ENCODE measurements around the gene LRRC23.
"Not testable (repeated sequence)": the region's sequence is repeated elsewhere in the genome, so short reads cannot be mapped to it uniquely, and the experiment has no call there.

LRRC23 gene

DNA sequence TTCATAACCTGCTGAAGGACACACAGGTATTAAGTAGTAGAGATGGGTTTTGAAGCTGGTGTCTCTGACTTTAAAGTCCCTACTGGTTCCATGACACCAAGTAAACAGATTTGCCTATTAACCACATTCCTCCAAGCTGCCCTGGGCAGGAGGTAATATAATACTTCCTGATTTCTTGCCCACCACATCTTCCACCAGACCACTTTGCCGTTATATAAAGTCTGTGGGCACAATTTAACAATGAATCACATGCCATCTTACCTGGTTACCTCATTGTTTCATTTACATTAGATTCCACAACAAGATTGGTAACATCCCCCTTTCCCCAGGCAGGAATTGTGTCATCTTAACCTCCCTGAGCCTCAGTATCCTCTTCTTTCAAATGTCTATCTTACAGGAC, 900 bp upstream of the LRRC23 start:
- DNase-seq, result no peak

GRCh38 chr12:6905414-6906040, 905 bp downstream of the LRRC23 start:
- DNase-seq, result no peak

- DNase-seq, result not testable (repeated sequence)
Measured at GRCh38 chr12:6908141-6908540, 3.5 kb downstream of the LRRC23 start.

DNA sequence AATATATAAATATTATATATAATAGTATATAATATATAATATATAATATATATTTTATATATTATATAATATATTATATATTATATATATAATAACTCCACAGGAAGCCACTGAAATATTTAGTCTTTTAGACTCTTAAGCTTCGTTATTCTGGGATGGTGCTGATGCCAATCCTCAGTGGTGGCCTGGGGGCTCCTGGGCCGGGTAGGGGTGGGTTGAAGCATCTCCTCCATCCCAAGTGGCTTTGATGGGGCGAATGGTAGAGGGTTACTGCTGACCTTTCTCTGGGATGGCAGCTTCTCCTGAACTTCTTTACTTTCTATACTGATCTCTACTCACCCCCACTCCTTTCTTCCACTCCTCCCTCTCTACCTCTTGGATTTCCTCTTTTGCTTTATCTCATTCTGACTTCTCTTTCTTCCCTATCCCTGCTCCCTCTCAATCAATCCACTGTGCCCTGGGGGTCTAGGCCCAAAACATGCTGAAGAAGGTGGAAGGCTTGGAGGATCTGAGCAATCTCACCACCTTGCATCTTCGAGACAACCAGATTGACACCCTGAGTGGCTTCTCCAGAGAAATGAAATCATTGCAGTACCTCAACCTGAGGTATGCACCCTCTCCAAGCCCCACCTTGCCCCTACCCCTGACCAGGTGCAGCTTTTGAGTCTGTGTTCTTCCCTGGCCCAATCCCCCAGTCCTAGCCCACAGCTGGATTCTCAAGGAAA, 5.0 kb downstream of the LRRC23 start:
- DNase-seq, result no peak

DNA sequence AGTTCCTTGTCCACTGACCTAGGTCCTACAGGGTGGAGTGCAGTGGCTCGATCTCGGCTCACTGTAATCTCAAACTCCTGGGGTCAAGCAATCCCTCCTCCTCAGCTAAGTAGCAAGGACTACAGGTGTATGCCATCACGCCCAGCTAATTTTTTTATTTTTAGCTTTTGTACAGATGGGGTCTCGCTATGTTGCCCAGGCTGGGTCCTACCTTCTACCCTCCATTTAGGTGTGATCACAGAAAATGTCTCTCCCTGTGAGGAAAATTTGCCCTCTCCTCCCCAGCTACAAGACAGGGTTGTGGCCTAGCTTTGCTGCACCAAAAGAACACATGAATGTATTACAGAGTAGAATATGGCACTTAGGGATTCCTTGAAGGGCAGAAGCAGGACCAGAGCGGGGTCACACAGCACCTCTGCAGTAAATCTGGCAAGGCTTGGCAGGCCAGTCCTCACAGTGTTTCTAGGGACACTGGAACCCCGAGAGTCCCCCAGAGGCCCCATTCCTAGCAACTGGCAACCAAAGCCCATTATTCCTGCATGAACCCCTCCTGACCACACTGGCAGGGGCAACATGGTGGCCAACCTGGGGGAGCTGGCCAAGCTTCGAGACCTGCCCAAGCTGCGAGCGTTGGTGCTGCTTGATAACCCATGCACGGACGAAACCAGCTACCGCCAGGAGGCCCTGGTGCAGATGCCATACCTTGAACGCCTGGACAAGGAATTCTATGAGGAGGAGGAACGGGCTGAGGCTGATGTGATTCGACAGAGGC, 7.7 kb downstream of the LRRC23 start:
- no peak for DNase-seq

DNA sequence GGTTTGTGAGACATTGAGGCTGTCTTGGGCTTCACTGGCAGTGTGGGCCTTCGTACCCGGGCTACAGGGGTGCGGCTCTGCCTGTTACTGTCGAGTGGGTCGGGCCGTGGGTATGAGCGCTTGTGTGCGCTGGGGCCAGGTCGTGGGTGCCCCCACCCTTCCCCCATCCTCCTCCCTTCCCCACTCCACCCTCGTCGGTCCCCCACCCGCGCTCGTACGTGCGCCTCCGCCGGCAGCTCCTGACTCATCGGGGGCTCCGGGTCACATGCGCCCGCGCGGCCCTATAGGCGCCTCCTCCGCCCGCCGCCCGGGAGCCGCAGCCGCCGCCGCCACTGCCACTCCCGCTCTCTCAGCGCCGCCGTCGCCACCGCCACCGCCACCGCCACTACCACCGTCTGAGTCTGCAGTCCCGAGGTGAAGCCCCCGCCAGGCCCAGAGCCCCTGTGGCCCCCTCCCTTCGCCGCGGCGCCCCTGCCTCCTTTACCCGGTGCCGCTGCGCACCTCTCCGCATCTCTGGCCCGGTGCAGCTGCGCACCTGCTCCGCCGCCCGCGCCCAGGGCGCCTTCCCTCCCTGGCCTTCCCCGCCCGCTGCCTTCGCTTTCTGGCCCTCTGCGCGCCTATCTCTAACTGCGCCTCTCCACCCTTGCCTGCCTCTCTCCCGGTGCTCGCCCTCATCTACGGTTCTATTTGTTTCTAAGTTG, 9.8 kb downstream of the LRRC23 start, which contains the start of gene ENO2:
Gene ENO2 (plus strand): TSS at position 335 of the 701 bp plus-strand sequence. CDS start 1,253 bp downstream, outside the sequence.
- DNase-seq, result peak; percentile 81

DNA sequence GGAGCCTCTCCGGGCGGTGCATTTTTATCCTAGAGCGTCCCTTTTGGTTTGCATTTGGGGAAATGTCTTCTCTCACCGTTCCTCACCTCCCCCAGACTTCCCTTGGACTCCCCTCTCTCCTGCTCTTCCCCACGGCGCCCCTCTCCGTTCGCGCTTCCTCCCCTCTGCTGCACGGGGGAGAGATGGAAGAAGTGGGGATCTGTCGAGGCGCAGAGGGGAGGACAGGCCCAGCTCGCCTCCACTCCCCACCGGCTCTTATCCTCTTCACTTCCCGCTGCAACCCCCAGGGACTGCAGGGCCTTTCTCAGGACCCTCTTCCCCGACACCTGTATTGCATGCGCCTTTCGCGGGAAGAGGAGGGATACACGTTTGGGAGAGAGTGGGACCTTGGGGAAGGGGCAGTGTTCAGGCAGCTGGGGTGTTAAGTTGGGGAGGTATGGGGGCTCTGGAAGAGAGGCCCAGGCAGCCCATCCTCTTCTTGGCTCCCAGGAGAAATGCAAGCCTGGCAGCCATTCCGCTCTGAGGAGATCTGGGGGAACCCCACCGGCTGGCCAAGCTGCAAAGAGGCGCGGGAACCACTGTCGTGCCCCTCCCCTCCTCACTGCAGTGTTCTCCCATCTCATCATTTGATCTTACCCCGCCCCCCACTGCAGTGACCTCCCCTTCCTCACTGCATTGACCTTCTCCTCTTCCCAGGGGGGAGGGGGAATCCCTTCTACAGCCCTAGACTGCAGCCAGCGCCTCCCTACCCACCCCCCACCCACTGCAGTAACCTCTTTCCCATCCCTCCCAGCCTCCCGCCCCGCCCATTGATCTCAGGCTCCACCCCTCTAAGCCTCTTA, 10.5 kb downstream of the LRRC23 start:
- no peak for DNase-seq

GRCh38 chr12:6915789-6916285, 11.2 kb downstream of the LRRC23 start:
- DNase-seq, result no peak

- no peak for DNase-seq
Measured at GRCh38 chr12:6916426-6917200, 12.0 kb downstream of the LRRC23 start.

- DNase-seq, result no peak
Measured at GRCh38 chr12:6917491-6918231, 13.0 kb downstream of the LRRC23 start.

- DNase-seq, result no peak
Measured at GRCh38 chr12:6919588-6919987, 15.0 kb downstream of the LRRC23 start.

- no peak for DNase-seq
Measured at GRCh38 chr12:6921539-6921938, 16.9 kb downstream of the LRRC23 start.

- no peak for DNase-seq
Measured at GRCh38 chr12:6921996-6922946, 17.6 kb downstream of the LRRC23 start.

GRCh38 chr12:6923003-6923732, 18.5 kb downstream of the LRRC23 start:
- DNase-seq, result no peak

DNA sequence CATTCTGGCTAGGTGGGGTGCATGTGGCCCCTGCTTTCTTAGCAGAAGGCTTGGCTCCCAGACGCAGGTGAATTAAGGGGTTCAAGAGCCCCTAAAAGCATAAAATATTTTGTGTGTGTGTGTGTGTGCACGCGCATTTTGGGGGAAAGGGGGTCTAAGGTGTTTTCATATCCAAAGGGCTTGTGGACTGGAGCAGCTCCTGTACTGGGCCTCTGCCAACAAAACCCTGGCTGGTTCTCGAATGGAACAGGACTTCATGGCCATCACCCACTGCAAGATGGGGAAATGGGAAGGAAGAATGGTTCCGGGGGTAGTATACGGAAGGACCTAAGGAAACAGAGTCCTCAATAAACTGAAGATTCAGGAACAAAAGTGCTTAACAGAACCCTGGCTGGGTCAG, 19.2 kb downstream of the LRRC23 start:
- DNase-seq, result no peak

DNA sequence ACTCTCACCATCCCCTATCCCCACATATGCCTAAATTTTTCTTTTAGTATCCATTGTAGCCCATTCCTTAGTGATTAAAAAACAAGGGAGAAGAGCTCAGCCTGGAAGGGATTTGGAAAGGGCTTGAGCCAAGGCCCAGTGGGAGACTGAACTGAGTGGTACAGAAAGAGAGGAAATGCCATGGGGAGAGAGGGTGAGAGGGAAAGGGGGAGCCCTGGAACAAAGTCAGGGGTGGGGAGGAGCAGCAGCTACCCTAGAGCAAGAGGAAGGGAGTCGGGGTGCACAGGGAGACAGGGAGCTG, 20.6 kb downstream of the LRRC23 start:
- no peak for DNase-seq

DNA sequence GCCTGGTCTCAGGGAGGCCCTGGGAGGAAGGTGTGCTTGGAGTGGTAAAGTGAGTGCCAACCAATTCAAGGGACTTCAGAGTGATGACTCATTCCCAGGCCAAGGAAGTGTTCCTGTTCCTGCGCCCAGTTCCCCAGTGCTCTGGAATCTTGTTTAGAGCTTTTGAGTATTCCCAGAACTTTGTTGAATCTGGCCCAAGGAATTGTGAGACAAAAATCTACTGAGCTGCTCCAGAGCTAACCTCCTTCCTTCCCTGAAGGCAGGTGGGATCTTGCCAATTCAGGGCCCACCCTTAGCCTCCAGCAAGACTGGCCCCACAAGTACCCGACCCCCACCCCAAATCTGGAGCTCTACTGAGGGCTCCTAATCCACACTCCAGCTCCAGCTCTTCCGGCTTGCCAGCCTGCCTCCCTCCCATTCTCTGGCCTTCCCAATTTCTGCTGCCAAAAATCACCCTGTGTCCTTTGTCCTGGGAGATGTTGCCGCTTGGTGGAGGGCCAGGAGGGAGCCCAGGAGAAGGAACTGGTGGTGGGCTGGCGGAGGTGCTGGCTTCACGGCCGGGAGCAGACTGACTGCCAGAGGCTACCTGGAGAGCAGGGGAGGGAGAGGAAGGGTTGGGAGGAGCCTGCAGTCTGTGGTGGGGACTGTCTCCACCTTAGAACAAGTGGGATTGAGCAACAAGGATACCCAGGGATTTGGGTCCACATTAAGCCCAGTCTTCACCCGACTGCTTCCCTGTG, 21.1 kb downstream of the LRRC23 start:
- peak; percentile 81 for DNase-seq

Measured in right forelimb (tissue), 1 donor.